H9 (cell line): ENCODE measurements around the gene NBL1. TPM values are rescaled to one million over a fixed set of nuclear protein-coding genes. Genes with fewer than 3 reads are reported as not detected.

Experiments
- DNase-seq: peaks from one replicate; pipeline ENCODE4 v3.0.0-alpha.2; 2017
- H2AFZ ChIP-seq: one replicate; pipeline ENCODE4 v1.6.1; 2013; ENCODE audit warnings: mild to moderate bottlenecking, low read length, control low read depth, moderate library complexity
- H2AK5ac ChIP-seq: 2 replicates; pipeline ENCODE4 v1.6.1; 2013; ENCODE audit warnings: low read length, control low read depth, mixed read lengths; ENCODE audit not compliant: insufficient read length
- H2BK120ac ChIP-seq: one replicate; pipeline ENCODE4 v1.6.1; 2013; ENCODE audit warnings: low read depth, mild to moderate bottlenecking, low read length, control low read depth, inconsistent platforms; ENCODE audit not compliant: poor library complexity, severe bottlenecking
- H2BK12ac ChIP-seq: 2 replicates; pipeline ENCODE4 v1.6.1; 2013; ENCODE audit warnings: low read length, control low read depth, mixed read lengths, low read depth; ENCODE audit not compliant: insufficient read length
- H2BK15ac ChIP-seq: 2 replicates; pipeline ENCODE4 v1.6.1; 2013; ENCODE audit warnings: low read depth, low read length, control low read depth
- H2BK20ac ChIP-seq: one replicate; pipeline ENCODE4 v1.6.1; 2013; ENCODE audit warnings: low read depth, mild to moderate bottlenecking, low read length, control low read depth, inconsistent platforms; ENCODE audit not compliant: poor library complexity, severe bottlenecking
- H2BK5ac ChIP-seq: 2 replicates; pipeline ENCODE4 v1.6.1; 2013; ENCODE audit warnings: low read length, control low read depth, mixed read lengths; ENCODE audit not compliant: insufficient read length
- H3K14ac ChIP-seq: 2 replicates; pipeline ENCODE4 v1.6.1; 2013; ENCODE audit warnings: low read length, control low read depth; ENCODE audit not compliant: insufficient read depth
- H3K18ac ChIP-seq: 2 replicates; pipeline ENCODE4 v1.6.1; 2013; ENCODE audit warnings: low read depth, mild to moderate bottlenecking, mixed read lengths, low read length, control low read depth; ENCODE audit not compliant: insufficient read length
- H3K23ac ChIP-seq: 2 replicates; pipeline ENCODE4 v1.6.1; 2013; ENCODE audit warnings: low read length, control low read depth, mixed read lengths, low read depth; ENCODE audit not compliant: insufficient read length
- H3K23me2 ChIP-seq: 2 replicates; pipeline ENCODE4 v1.6.1; 2013; ENCODE audit warnings: low read depth, mild to moderate bottlenecking, mixed read lengths, low read length, control low read depth; ENCODE audit not compliant: insufficient read length, poor library complexity, severe bottlenecking
- H3K27ac ChIP-seq: 2 replicates; pipeline ENCODE4 v1.5.1; 2013; ENCODE audit warnings: low read length, control low read depth, mixed read lengths, low read depth; ENCODE audit not compliant: insufficient read length
- H3K27me3 ChIP-seq: 2 replicates; pipeline ENCODE4 v1.6.1; 2013; ENCODE audit warnings: low read length, control low read depth, inconsistent platforms; ENCODE audit not compliant: insufficient read depth
- H3K4ac ChIP-seq: 2 replicates; pipeline ENCODE4 v1.6.1; 2013; ENCODE audit warnings: low read depth, mild to moderate bottlenecking, control low read depth, inconsistent platforms, low read length, moderate library complexity
- H3K4me1 ChIP-seq: 2 replicates; pipeline ENCODE4 v1.6.1; 2013; ENCODE audit warnings: low read length, control low read depth, inconsistent platforms; ENCODE audit not compliant: insufficient read depth
- H3K4me2 ChIP-seq: 2 replicates; pipeline ENCODE4 v1.6.1; 2013; ENCODE audit warnings: low read length, control low read depth, mixed read lengths; ENCODE audit not compliant: insufficient read length, insufficient read depth
- H3K56ac ChIP-seq: 2 replicates; pipeline ENCODE4 v1.6.1; 2013; ENCODE audit warnings: low read depth, mild to moderate bottlenecking, mixed read lengths, low read length, control low read depth; ENCODE audit not compliant: insufficient read length
- H3K79me1 ChIP-seq: 2 replicates; pipeline ENCODE4 v1.6.1; 2013; ENCODE audit warnings: low read depth, mild to moderate bottlenecking, moderate library complexity, low read length, control low read depth, inconsistent platforms; ENCODE audit not compliant: insufficient read depth, poor library complexity, severe bottlenecking
- H3K79me2 ChIP-seq: 2 replicates; pipeline ENCODE4 v1.6.1; 2013; ENCODE audit warnings: low read length, control low read depth, inconsistent platforms; ENCODE audit not compliant: insufficient read depth
- H3K9ac ChIP-seq: 2 replicates; pipeline ENCODE4 v1.6.1; 2013; ENCODE audit warnings: low read length, control low read depth, mixed read lengths; ENCODE audit not compliant: insufficient read length; ENCODE audit errors: extremely low read depth
- H3K9me3 ChIP-seq: one replicate; pipeline ENCODE4 v1.6.1; 2013; ENCODE audit warnings: low read depth, low read length, inconsistent platforms; ENCODE audit not compliant: control insufficient read depth
- H3T11ph ChIP-seq: one replicate; pipeline ENCODE4 v1.6.1; 2013; ENCODE audit warnings: mild to moderate bottlenecking, low read length, control low read depth, inconsistent platforms
- H4K20me1 ChIP-seq: one replicate; pipeline ENCODE4 v1.6.1; 2013; ENCODE audit not compliant: control insufficient read depth, insufficient read length, insufficient read depth
- H4K5ac ChIP-seq: 2 replicates; pipeline ENCODE4 v1.6.1; 2013; ENCODE audit warnings: low read depth, mild to moderate bottlenecking, mixed read lengths, low read length, control low read depth; ENCODE audit not compliant: insufficient read length
- H4K8ac ChIP-seq: replicated peaks from 2 replicates; pipeline ENCODE4 v1.6.1; 2013; ENCODE audit warnings: low read length, control low read depth, mixed read lengths, low read depth; ENCODE audit not compliant: insufficient read length
- H4K91ac ChIP-seq: 2 replicates; pipeline ENCODE4 v1.6.1; 2013; ENCODE audit warnings: low read depth, mild to moderate bottlenecking, moderate library complexity, mixed read lengths, low read length, control low read depth; ENCODE audit not compliant: insufficient read length
- H3K27ac Mint-ChIP-seq, 3 experiments: 2 replicates in 2 of 3; 3 replicates in 1 of 3; pipeline ENCODE4 v1.8.0; 2020 to 2021; ENCODE audit warnings: mixed read lengths in 3 of 3, mild to moderate bottlenecking in 1 of 3, moderate library complexity in 1 of 3
- H3K27me3 Mint-ChIP-seq: 2 replicates; pipeline ENCODE4 v1.8.0; 2021; ENCODE audit warnings: low read depth, mild to moderate bottlenecking, moderate library complexity, mixed read lengths
- H3K36me3 Mint-ChIP-seq, 3 experiments: 2 replicates in 2 of 3; 3 replicates in 1 of 3; pipeline ENCODE4 v1.8.0; 2020 to 2021; ENCODE audit warnings: low read depth in 3 of 3, mixed read lengths in 3 of 3; ENCODE audit not compliant: insufficient read depth in 1 of 3
- H3K4me1 Mint-ChIP-seq, 2 experiments: 2 replicates each; pipeline ENCODE4 v1.8.0; 2020; ENCODE audit warnings: mixed read lengths in 2 of 2
- H3K4me3 Mint-ChIP-seq, 2 experiments: 2 replicates in 1 of 2; 3 replicates in 1 of 2; pipeline ENCODE4 v1.8.0; 2020 to 2021; ENCODE audit warnings: mild to moderate bottlenecking in 2 of 2, mixed read lengths in 2 of 2, moderate library complexity in 1 of 2
- H3K9me3 Mint-ChIP-seq, 2 experiments: 2 replicates in 1 of 2; 3 replicates in 1 of 2; pipeline ENCODE4 v1.8.0; 2020; ENCODE audit warnings: mild to moderate bottlenecking in 2 of 2, mixed read lengths in 2 of 2, moderate library complexity in 1 of 2
- WGBS: extraction: QIAGEN DNeasy Blood & Tissue Kit; methylation state at CpG from one replicate; pipeline ENCODE4 v1.1.7; 2013; ENCODE audit warnings: missing lambda C conversion rate, low lambda C conversion rate, mixed read lengths; ENCODE audit not compliant: insufficient read length; ENCODE audit errors: extremely low coverage; 5-methylcytosine and 5-hydroxymethylcytosine counted together
- total RNA-seq: library from RNA; stranded (reverse); gene quantifications from 2 replicates; pipeline ENCODE4 v1.2.1, GENCODE V29; 2021
- TF ChIP-seq, protein P1 (sequence below): fragments of 200-600 bp; sonication (generic); conservative IDR thresholded peaks from 3 replicates; pipeline ENCODE4 v1.8.0; 2021; ENCODE audit warnings: antibody characterized with exemption, mild to moderate bottlenecking

NBL1 gene
- total RNA-seq, 1 experiment from 2014 or later, result 6.4 TPM

DNA sequence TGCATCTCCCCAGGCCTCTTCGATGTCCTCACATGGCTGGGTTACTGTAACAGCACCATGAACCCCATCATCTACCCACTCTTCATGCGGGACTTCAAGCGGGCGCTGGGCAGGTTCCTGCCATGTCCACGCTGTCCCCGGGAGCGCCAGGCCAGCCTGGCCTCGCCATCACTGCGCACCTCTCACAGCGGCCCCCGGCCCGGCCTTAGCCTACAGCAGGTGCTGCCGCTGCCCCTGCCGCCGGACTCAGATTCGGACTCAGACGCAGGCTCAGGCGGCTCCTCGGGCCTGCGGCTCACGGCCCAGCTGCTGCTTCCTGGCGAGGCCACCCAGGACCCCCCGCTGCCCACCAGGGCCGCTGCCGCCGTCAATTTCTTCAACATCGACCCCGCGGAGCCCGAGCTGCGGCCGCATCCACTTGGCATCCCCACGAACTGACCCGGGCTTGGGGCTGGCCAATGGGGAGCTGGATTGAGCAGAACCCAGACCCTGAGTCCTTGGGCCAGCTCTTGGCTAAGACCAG is 34.9 kb downstream of the NBL1 start:
- no CpG with 5 or more reads among the region's 34 CpGs for WGBS
- no peaks in the 10 kb centered on the region for H3K27me3 ChIP-seq
- no peak overlapping the region for H2AFZ ChIP-seq
- TF ChIP-seq, protein P1, sequence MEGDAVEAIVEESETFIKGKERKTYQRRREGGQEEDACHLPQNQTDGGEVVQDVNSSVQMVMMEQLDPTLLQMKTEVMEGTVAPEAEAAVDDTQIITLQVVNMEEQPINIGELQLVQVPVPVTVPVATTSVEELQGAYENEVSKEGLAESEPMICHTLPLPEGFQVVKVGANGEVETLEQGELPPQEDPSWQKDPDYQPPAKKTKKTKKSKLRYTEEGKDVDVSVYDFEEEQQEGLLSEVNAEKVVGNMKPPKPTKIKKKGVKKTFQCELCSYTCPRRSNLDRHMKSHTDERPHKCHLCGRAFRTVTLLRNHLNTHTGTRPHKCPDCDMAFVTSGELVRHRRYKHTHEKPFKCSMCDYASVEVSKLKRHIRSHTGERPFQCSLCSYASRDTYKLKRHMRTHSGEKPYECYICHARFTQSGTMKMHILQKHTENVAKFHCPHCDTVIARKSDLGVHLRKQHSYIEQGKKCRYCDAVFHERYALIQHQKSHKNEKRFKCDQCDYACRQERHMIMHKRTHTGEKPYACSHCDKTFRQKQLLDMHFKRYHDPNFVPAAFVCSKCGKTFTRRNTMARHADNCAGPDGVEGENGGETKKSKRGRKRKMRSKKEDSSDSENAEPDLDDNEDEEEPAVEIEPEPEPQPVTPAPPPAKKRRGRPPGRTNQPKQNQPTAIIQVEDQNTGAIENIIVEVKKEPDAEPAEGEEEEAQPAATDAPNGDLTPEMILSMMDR, result no peak
- H2BK12ac ChIP-seq, result no peak overlapping the region
- Mint-ChIP-seq H3K27ac (no peak overlapping the region), H3K9me3 (no peaks in the 10 kb centered on the region), H3K36me3 (no peaks in the 10 kb centered on the region), H3K4me1 (peaks cover 18 to 42% of the 10 kb centered on the region in 2 experiments), H3K27me3 (peaks cover 32% of the 10 kb centered on the region), H3K4me3 (no peak overlapping the region)
- H3K18ac ChIP-seq, result no peak overlapping the region
- H3K23ac ChIP-seq, result no peak overlapping the region
- no peak overlapping the region for H2AK5ac ChIP-seq
- H2BK15ac ChIP-seq, result no peak overlapping the region; the same call in 1 of the 2 replicates
- H3K27ac ChIP-seq, result no peak overlapping the region
- H2BK120ac ChIP-seq, result no peak overlapping the region
- H3K4me1 ChIP-seq, result no peaks in the 10 kb centered on the region
- no peaks in the 10 kb centered on the region for H3K23me2 ChIP-seq
- H4K91ac ChIP-seq, result no peak overlapping the region
- no peaks in the 10 kb centered on the region for H3K9me3 ChIP-seq
- H3K4me2 ChIP-seq, result no peak overlapping the region
- no peak overlapping the region for H2BK5ac ChIP-seq
- H3K79me2 ChIP-seq, result no peaks in the 10 kb centered on the region
- H4K20me1 ChIP-seq, result no peaks in the 10 kb centered on the region
- no peak overlapping the region for H3K56ac ChIP-seq
- no peaks in the 10 kb centered on the region for H3K79me1 ChIP-seq
- H4K5ac ChIP-seq, result no peak overlapping the region
- H2BK20ac ChIP-seq, result no peak overlapping the region
- H3K9ac ChIP-seq, result no peak overlapping the region
- H3K14ac ChIP-seq, result no peak overlapping the region; the same call in 1 of the 2 replicates
- no peak overlapping the region for H4K8ac ChIP-seq
- no peak overlapping the region for H3T11ph ChIP-seq
- no peak overlapping the region for H3K4ac ChIP-seq
- DNase-seq, result no peak
